HCT116 (cell line): Measurements from ENCODE around the gene STK32B. TPM values are rescaled to one million over a fixed set of nuclear protein-coding genes. Genes with fewer than 3 reads are reported as not detected.

Experiments
- ATAC-seq: fragments of 200-7000 bp; cut with Tn5 transposase; 2 replicates; pipeline ENCODE4 v1.9.1; 2020; ENCODE audit warnings: mild to moderate bottlenecking, moderate library complexity
- BruUV-seq: library from RNA; stranded (reverse); fragments of 400-500 nt; replicated peaks from 2 replicates; lab custom pipeline; 2021; lab: Mats Ljungman, UMichigan
- CTCF ChIA-PET: fragments of 300-600 bp; sonication (Branson Sonifier 250); formaldehyde crosslinking; loops from one replicate; lab custom pipeline; 2021; ENCODE audit warnings: antibody characterized with exemption; lab: Charles Lee
- POLR2A ChIA-PET: fragments of 300-600, 350-600 bp; sonication (Branson Sonifier 250); formaldehyde crosslinking; loops from one replicate; lab custom pipeline; 2021; ENCODE audit warnings: antibody characterized with exemption; lab: Charles Lee
- RAD21 ChIA-PET, 2 experiments: fragments of 300-600 bp; sonication (Branson Sonifier 250); formaldehyde crosslinking; loops; one replicate each; lab custom pipeline; 2023; ENCODE audit warnings: low total read pairs in 2 of 2; ENCODE audit not compliant: uncharacterized antibody in 2 of 2, unreplicated experiment in 2 of 2, low non-redundant PET in 1 of 2; lab: Charles Lee
- DNase-seq: peaks from one replicate; pipeline ENCODE4 v3.0.0-alpha.2; 2010; ENCODE audit warnings: low read depth, low spot score
- H2AFZ ChIP-seq: fragments of 200-600 bp; shearing (Covaris generic), sonication (generic); 2 replicates; pipeline ENCODE4 v1.6.1; 2017; ENCODE audit warnings: low read depth, mixed run types, mixed read lengths, antibody characterized with exemption, low read length; ENCODE audit not compliant: poor library complexity, severe bottlenecking
- H3K27ac ChIP-seq: 2 replicates; pipeline ENCODE4 v1.5.1; 2012; ENCODE audit warnings: low read depth, low read length
- H3K27me3 ChIP-seq: fragments of 200-600 bp; sonication (generic); 2 replicates; pipeline ENCODE4 v1.6.1; 2016; ENCODE audit warnings: mixed run types, low read length, mixed read lengths; ENCODE audit not compliant: insufficient read depth
- H3K36me3 ChIP-seq, 2 experiments: fragments of 200-500 bp in 1 of 2; fragments of 200-600 bp in 1 of 2; sonication (Bioruptor generic) in 1 of 2; sonication (generic) in 1 of 2; 2 replicates each; pipeline versions ENCODE4 v1.5.1 to v1.6.1; 2014 to 2016; ENCODE audit warnings: low read length in 2 of 2, inconsistent platforms in 1 of 2, mixed read lengths in 1 of 2, mixed run types in 1 of 2; ENCODE audit not compliant: insufficient read depth in 2 of 2, control insufficient read depth in 1 of 2
- H3K4me1 ChIP-seq, 2 experiments: fragments of 200-600 bp in 1 of 2; sonication (generic) in 1 of 2; 2 replicates each; pipeline versions ENCODE4 v1.5.1 to v1.6.1; 2012 to 2017; ENCODE audit warnings: low read length in 2 of 2, inconsistent platforms in 1 of 2, mild to moderate bottlenecking in 1 of 2, mixed read lengths in 1 of 2, mixed run types in 1 of 2, moderate library complexity in 1 of 2; ENCODE audit not compliant: insufficient read depth in 2 of 2, control insufficient read depth in 1 of 2
- H3K4me2 ChIP-seq: fragments of 200-600 bp; sonication (generic); 2 replicates; pipeline ENCODE4 v1.6.1; 2017; ENCODE audit warnings: mixed run types, low read length, mixed read lengths
- H3K4me3 ChIP-seq, 2 experiments: fragments of 200-600 bp in 1 of 2; sonication (generic) in 1 of 2; replicated peaks in 1 of 2; 2 replicates each; pipeline ENCODE4 v1.5.1; 2011 to 2016; ENCODE audit warnings: low read length in 2 of 2, control low read depth in 1 of 2, low read depth in 1 of 2, mild to moderate bottlenecking in 1 of 2, mixed read lengths in 1 of 2, mixed run types in 1 of 2
- H3K79me2 ChIP-seq: fragments of 200-600 bp; sonication (generic); 2 replicates; pipeline ENCODE4 v1.6.1; 2017; ENCODE audit warnings: mild to moderate bottlenecking, mixed run types, low read length, moderate library complexity, mixed read lengths; ENCODE audit not compliant: insufficient read depth
- H3K9ac ChIP-seq: fragments of 200-600 bp; sonication (generic); 2 replicates; pipeline ENCODE4 v1.6.1; 2016; ENCODE audit warnings: low read length, mixed read lengths
- H3K9me2 ChIP-seq: fragments of 200-600 bp; sonication (generic), shearing (Covaris generic); 2 replicates; pipeline ENCODE4 v1.6.1; 2017; ENCODE audit warnings: mixed run types, mild to moderate bottlenecking, moderate library complexity; ENCODE audit not compliant: insufficient read depth
- H3K9me3 ChIP-seq, 2 experiments: fragments of 200-500 bp in 1 of 2; fragments of 200-600 bp in 1 of 2; sonication (Bioruptor generic) in 1 of 2; sonication (generic) in 1 of 2; 2 replicates each; pipeline ENCODE4 v1.6.1; 2014 to 2017; ENCODE audit warnings: low read length in 2 of 2, mixed read lengths in 2 of 2, inconsistent platforms in 1 of 2, low read depth in 1 of 2, mild to moderate bottlenecking in 1 of 2, mixed run types in 1 of 2, moderate library complexity in 1 of 2; ENCODE audit not compliant: control insufficient read depth in 1 of 2, insufficient read depth in 1 of 2
- H4K20me1 ChIP-seq: fragments of 200-600 bp; sonication (generic), shearing (Covaris generic); 2 replicates; pipeline ENCODE4 v1.6.1; 2017; ENCODE audit warnings: mixed run types, mild to moderate bottlenecking, moderate library complexity; ENCODE audit not compliant: insufficient read depth
- ATF3 ChIP-seq: IDR thresholded peaks from 2 replicates; pipeline ENCODE4 v1.6.1; 2012
- CBX3 ChIP-seq: IDR thresholded peaks from 2 replicates; pipeline ENCODE4 v1.6.1; 2012; ENCODE audit warnings: low read depth
- CEBPB ChIP-seq: IDR thresholded peaks from 2 replicates; pipeline ENCODE4 v1.6.1; 2012; ENCODE audit warnings: low read depth
- CTCF ChIP-seq, 3 experiments: fragments of 200-600 bp in 1 of 3; sonication (generic) in 1 of 3; IDR thresholded peaks in 2 of 3; conservative IDR thresholded peaks in 1 of 3; 2 replicates each; pipeline ENCODE4 v1.5.1; 2012 to 2017; ENCODE audit warnings: low read depth in 2 of 3, low read length in 2 of 3, antibody characterized with exemption in 1 of 3, borderline replicate concordance in 1 of 3, control low read depth in 1 of 3, mild to moderate bottlenecking in 1 of 3, mixed read lengths in 1 of 3, mixed run types in 1 of 3, moderate library complexity in 1 of 3; ENCODE audit not compliant: insufficient read depth in 1 of 3
- EGR1 ChIP-seq: IDR thresholded peaks from 2 replicates; pipeline ENCODE4 v1.6.1; 2012; ENCODE audit warnings: low read depth
- ELF1 ChIP-seq: IDR thresholded peaks from 2 replicates; pipeline ENCODE4 v1.6.1; 2012; ENCODE audit warnings: low read depth, borderline replicate concordance
- EZH2 ChIP-seq: fragments of 200-600 bp; sonication (generic); IDR thresholded peaks from 2 replicates; pipeline ENCODE4 v1.6.1; 2017; ENCODE audit warnings: antibody characterized with exemption, mixed run types
- EZH2phosphoT487 ChIP-seq: fragments of 200-600 bp; IDR thresholded peaks from 2 replicates; pipeline ENCODE4 v1.6.1; 2018; ENCODE audit warnings: antibody characterized with exemption, borderline replicate concordance
- FOSL1 ChIP-seq: IDR thresholded peaks from 2 replicates; pipeline ENCODE4 v1.6.1; 2012; ENCODE audit warnings: low read depth
- JUND ChIP-seq: IDR thresholded peaks from 2 replicates; pipeline ENCODE4 v1.6.1; 2012
- MAX ChIP-seq: IDR thresholded peaks from 2 replicates; pipeline ENCODE4 v1.6.1; 2012
- REST ChIP-seq: IDR thresholded peaks from 2 replicates; pipeline ENCODE4 v1.6.1; 2012; ENCODE audit warnings: low read depth
- SIN3A ChIP-seq: IDR thresholded peaks from 2 replicates; pipeline ENCODE4 v1.6.1; 2012; ENCODE audit warnings: low read depth
- SRF ChIP-seq: IDR thresholded peaks from 2 replicates; pipeline ENCODE4 v1.6.1; 2012; ENCODE audit warnings: low read depth
- TCF7L2 ChIP-seq: IDR thresholded peaks from 2 replicates; pipeline ENCODE4 v1.7.0; 2011; ENCODE audit warnings: borderline replicate concordance, inconsistent platforms; ENCODE audit not compliant: insufficient read depth, insufficient read length; ENCODE audit errors: extremely low read depth
- YY1 ChIP-seq: IDR thresholded peaks from 2 replicates; pipeline ENCODE4 v1.6.1; 2011; ENCODE audit warnings: low read length, low read depth, moderate library complexity, mild to moderate bottlenecking; ENCODE audit not compliant: insufficient replicate concordance; ENCODE audit errors: extremely low read depth
- ZBTB33 ChIP-seq: IDR thresholded peaks from 2 replicates; pipeline ENCODE4 v1.6.1; 2011; ENCODE audit warnings: mild to moderate bottlenecking, low read length, moderate library complexity; ENCODE audit not compliant: insufficient replicate concordance; ENCODE audit errors: extremely low read depth
- ZFX ChIP-seq: fragments of 450-650 bp; IDR thresholded peaks from 2 replicates; pipeline ENCODE4 v1.6.1; 2017
- intact Hi-C: fragments of 100-400 bp; cut with micrococcal nuclease; formaldehyde crosslinking; loops from 2 replicates; pipeline ENCODE4 v1.10.0; 2022
- total RNA-seq: library from RNA; stranded (reverse); gene quantifications from one replicate; pipeline ENCODE4 v1.2.1, GENCODE V29; 2021; ENCODE audit not compliant: unreplicated experiment

Gene STK32B
- total RNA-seq, 1 experiment from 2014 or later, result not detected

GRCh38 chr4:5422195-5422594, 370.9 kb downstream of the STK32B start:
- ChIA-PET CTCF (no interaction called here), POLR2A (no interaction called here), RAD21 (no interaction called here)
- no peaks in the 10 kb centered on the region for H4K20me1 ChIP-seq
- no peak for ATAC-seq
- no peak overlapping the region for H3K4me2 ChIP-seq
- no TSS peak for BruUV-seq
- no peak for DNase-seq
- no peaks in the 10 kb centered on the region for H3K4me1 ChIP-seq
- no peak overlapping the region for H2AFZ ChIP-seq
- peaks cover 32% of the 10 kb centered on the region for H3K27me3 ChIP-seq
- no peaks in the 10 kb centered on the region for H3K9me2 ChIP-seq
- no peak overlapping the region for H3K4me3 ChIP-seq
- H3K36me3 ChIP-seq, result no peaks in the 10 kb centered on the region
- H3K79me2 ChIP-seq, result no peaks in the 10 kb centered on the region
- intact Hi-C loops, result no loop called here
- no peak for TF ChIP-seq ZFX
- TF ChIP-seq ELF1, result no peak
- TF ChIP-seq EZH2, result no peak
- TF ChIP-seq EZH2phosphoT487, result no peak
- no peak for TF ChIP-seq SRF
- TF ChIP-seq SIN3A, result no peak
- TF ChIP-seq CBX3, result no peak
- TF ChIP-seq ZBTB33, result no peak
- no peak for TF ChIP-seq EGR1
- TF ChIP-seq CEBPB, result no peak
- no peak for TF ChIP-seq TCF7L2
- no peak for TF ChIP-seq MAX
- TF ChIP-seq FOSL1, result no peak
- TF ChIP-seq JUND, result no peak
- TF ChIP-seq YY1, result no peak
- no peak for TF ChIP-seq REST
- no peak for TF ChIP-seq CTCF (IDR thresholded peaks at IDR 0.05 in 2 of 3, conservative IDR thresholded peaks at IDR 0.05 in 1 of 3; ENCODE audit: borderline replicate concordance in 1 of 3, insufficient read depth in 1 of 3, low read depth in 2 of 3, low read length in 2 of 3)
- TF ChIP-seq ATF3, result no peak
- H3K9ac ChIP-seq, result no peak overlapping the region
- no peaks in the 10 kb centered on the region for H3K9me3 ChIP-seq
- no peak overlapping the region for H3K27ac ChIP-seq
